Mesendoderm (in vitro differentiated cells): ENCODE results near the gene BSG.
A peak's percentile ranks its signal among the peaks of the same experiment; 100 is the strongest.

Experiments used
- DNase-seq: peaks from one replicate; pipeline ENCODE4 v3.0.0; 2013
- H2AK5ac ChIP-seq: 2 replicates; pipeline ENCODE4 v1.6.1; 2013; ENCODE audit warnings: low read length, inconsistent platforms
- H2BK120ac ChIP-seq: 2 replicates; pipeline ENCODE4 v1.6.1; 2013; ENCODE audit warnings: low read depth, mild to moderate bottlenecking, low read length, moderate library complexity, mixed read lengths
- H2BK15ac ChIP-seq: replicated peaks from 2 replicates; pipeline ENCODE4 v1.6.1; 2013; ENCODE audit warnings: low read depth, mild to moderate bottlenecking, moderate library complexity
- H2BK5ac ChIP-seq: 2 replicates; pipeline ENCODE4 v1.6.1; 2013; ENCODE audit warnings: low read length, inconsistent platforms
- H3K18ac ChIP-seq: 2 replicates; pipeline ENCODE4 v1.6.1; 2013; ENCODE audit warnings: mild to moderate bottlenecking, low read length, mixed read lengths
- H3K23ac ChIP-seq: one replicate; pipeline ENCODE4 v1.6.1; 2013; ENCODE audit warnings: low read length
- H3K27ac ChIP-seq: 2 replicates; pipeline ENCODE4 v1.5.1; 2013; ENCODE audit warnings: low read depth, mild to moderate bottlenecking, inconsistent platforms, low read length, moderate library complexity
- H3K27me3 ChIP-seq: 2 replicates; pipeline ENCODE4 v1.6.1; 2013; ENCODE audit warnings: low read length, control low read depth, mild to moderate bottlenecking, inconsistent platforms; ENCODE audit not compliant: insufficient read depth, poor library complexity
- H3K36me3 ChIP-seq: 2 replicates; pipeline ENCODE4 v1.6.1; 2013; ENCODE audit warnings: low read length, inconsistent platforms; ENCODE audit not compliant: control insufficient read depth, insufficient read depth
- H3K4ac ChIP-seq: one replicate; pipeline ENCODE4 v1.6.1; 2013; ENCODE audit warnings: low read depth, mild to moderate bottlenecking, low read length, moderate library complexity
- H3K4me1 ChIP-seq: 2 replicates; pipeline ENCODE4 v1.6.1; 2013; ENCODE audit warnings: low read depth, low read length, inconsistent platforms; ENCODE audit not compliant: control insufficient read depth
- H3K4me2 ChIP-seq: 2 replicates; pipeline ENCODE4 v1.6.1; 2013; ENCODE audit warnings: low read length
- H3K4me3 ChIP-seq: 2 replicates; pipeline ENCODE4 v1.5.1; 2013; ENCODE audit warnings: mild to moderate bottlenecking, low read length
- H3K56ac ChIP-seq: one replicate; pipeline ENCODE4 v1.6.1; 2013; ENCODE audit warnings: low read length
- H3K79me1 ChIP-seq: 2 replicates; pipeline ENCODE4 v1.6.1; 2013; ENCODE audit warnings: low read length, inconsistent platforms
- H3K79me2 ChIP-seq: 2 replicates; pipeline ENCODE4 v1.6.1; 2013; ENCODE audit warnings: mild to moderate bottlenecking, low read length; ENCODE audit not compliant: control insufficient read depth, insufficient read depth
- H3K9ac ChIP-seq: 2 replicates; pipeline ENCODE4 v1.6.1; 2013; ENCODE audit warnings: low read length, inconsistent platforms
- H4K5ac ChIP-seq: one replicate; pipeline ENCODE4 v1.6.1; 2013; ENCODE audit warnings: low read length
- H4K8ac ChIP-seq: one replicate; pipeline ENCODE4 v1.6.1; 2013; ENCODE audit warnings: low read depth, mild to moderate bottlenecking, control low read depth, low read length, moderate library complexity
- WGBS: extraction: QIAGEN DNeasy Blood & Tissue Kit; methylation state at CpG from one replicate; pipeline ENCODE4 v1.1.7; 2013; ENCODE audit warnings: low lambda C conversion rate, missing lambda C conversion rate; ENCODE audit not compliant: insufficient coverage; ENCODE audit errors: extremely low coverage; 5-methylcytosine and 5-hydroxymethylcytosine counted together

The BSG gene

DNA sequence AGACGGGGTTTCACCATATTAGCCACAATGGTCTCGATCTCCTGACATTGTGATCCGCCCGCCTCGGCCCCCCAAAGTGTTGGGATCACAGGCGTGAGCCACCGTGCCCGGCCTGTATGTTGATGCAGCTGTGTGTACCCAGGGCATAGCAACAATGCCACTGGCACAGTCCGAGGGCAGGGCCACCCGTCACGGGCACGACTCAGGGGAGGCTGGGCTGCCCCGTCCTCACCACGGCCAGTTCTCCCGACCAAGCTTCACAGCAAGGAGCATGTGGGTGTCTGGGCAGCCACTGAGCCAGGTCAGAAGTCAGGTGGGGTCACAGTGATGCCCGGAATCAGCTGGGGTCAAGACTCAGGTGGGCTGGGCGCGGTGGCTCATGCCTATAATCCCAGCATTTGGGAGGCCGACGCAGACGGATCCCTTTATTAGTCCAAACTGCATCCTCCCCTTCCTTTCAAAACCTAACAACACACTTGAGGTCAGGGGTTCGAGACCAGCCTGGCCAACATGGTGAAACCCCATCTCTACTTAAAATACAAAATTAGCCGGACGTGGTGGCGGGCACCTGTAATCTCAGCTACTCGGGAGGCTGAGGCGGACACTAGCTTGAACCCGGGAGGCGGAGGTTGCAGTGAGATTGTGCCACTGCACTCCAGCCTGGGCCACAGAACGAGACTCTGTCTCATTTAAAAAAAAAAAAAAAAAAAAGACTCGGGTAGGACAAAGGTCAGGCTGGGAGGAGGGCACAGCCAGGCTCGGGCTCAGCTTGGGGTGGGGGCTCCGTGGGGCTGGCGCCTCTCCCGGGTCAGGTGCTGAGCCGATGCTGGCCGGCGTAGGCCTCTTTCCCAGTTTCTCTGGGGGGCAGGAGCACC is 42.0 kb upstream of the BSG start:
- no peak overlapping the region for H3K23ac ChIP-seq
- H3K4me1 ChIP-seq = peaks cover 4% of the 10 kb centered on the region
- peak overlapping the region; percentile 90 for H2AK5ac ChIP-seq
- H3K56ac ChIP-seq = peak overlapping the region; percentile 100
- no peak overlapping the region for H2BK120ac ChIP-seq
- H3K4me2 ChIP-seq = peak overlapping the region; percentile 68
- H4K8ac ChIP-seq = no peak overlapping the region
- H2BK5ac ChIP-seq = no peak overlapping the region
- H4K5ac ChIP-seq = no peak overlapping the region
- no peak for DNase-seq
- no peak overlapping the region for H3K4me3 ChIP-seq
- peak overlapping the region; percentile 97 for H3K9ac ChIP-seq
- peaks cover 33% of the 10 kb centered on the region for H3K79me2 ChIP-seq
- H3K18ac ChIP-seq = peak overlapping the region; percentile 62
- H3K79me1 ChIP-seq = peaks cover 15% of the 10 kb centered on the region
- no CpG with 5 or more reads among the region's 38 CpGs for WGBS
- no peaks in the 10 kb centered on the region for H3K36me3 ChIP-seq
- no peak overlapping the region for H3K4ac ChIP-seq
- no peaks in the 10 kb centered on the region for H3K27me3 ChIP-seq
- H2BK15ac ChIP-seq = no peak overlapping the region
- H3K27ac ChIP-seq = peak overlapping the region; percentile 98

DNA sequence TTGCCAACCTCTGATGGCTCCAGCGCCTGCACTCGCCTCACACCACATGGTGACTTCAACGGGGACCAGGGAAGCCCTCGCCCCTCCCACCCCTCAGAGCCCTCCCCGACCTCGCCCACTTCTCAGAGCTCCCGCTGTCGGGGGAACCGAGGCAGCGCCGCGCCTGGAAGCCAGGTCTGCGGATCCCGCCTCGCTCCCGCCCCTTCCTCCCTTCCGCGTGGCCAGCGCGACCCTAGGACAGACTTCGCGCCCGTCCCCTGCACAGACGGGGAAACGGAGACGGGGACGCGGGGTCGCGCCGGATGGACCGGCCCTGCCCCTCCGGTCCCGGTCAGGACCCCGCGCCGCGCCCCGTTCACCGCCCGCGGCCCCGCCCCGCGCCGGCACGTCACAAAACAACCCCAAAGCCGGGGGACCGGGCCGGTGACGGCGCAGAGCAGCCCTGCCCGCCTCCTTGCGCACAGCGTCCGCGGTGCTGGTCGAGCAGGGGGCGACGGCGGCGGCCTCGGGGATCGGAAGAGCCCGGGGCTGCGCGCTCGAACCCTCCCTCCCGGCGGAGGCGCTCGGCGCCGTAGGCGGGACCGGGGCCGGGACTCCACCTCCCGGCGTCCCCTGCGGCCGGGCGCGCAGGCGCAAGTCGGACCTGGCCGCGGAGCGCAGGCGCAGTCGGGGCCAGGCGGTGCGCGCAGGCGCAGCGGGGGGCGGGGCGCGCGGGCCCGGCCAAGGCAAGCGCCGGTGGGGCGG is 41.2 kb upstream of the BSG start:
- Histone ChIP-seq H3K4me3 (peak overlapping the region; percentile 82), H3K79me1 (peaks cover 17% of the 10 kb centered on the region), H3K27me3 (no peaks in the 10 kb centered on the region), H3K4ac (no peak overlapping the region), H4K8ac (no peak overlapping the region), H3K9ac (peak overlapping the region; percentile 97), H2AK5ac (no peak overlapping the region), H4K5ac (no peak overlapping the region), H3K23ac (no peak overlapping the region), H3K18ac (peak overlapping the region; percentile 93), H3K4me1 (peaks cover 4% of the 10 kb centered on the region), H2BK5ac (peak overlapping the region; percentile 84), H3K27ac (peak overlapping the region; percentile 98), H2BK120ac (no peak overlapping the region), H3K36me3 (no peaks in the 10 kb centered on the region), H3K4me2 (peak overlapping the region; percentile 68), H3K79me2 (peaks cover 35% of the 10 kb centered on the region), H3K56ac (peak overlapping the region; percentile 100), H2BK15ac (no peak overlapping the region)
- no CpG with 5 or more reads among the region's 103 CpGs for WGBS
- peak; percentile 93 for DNase-seq

DNA sequence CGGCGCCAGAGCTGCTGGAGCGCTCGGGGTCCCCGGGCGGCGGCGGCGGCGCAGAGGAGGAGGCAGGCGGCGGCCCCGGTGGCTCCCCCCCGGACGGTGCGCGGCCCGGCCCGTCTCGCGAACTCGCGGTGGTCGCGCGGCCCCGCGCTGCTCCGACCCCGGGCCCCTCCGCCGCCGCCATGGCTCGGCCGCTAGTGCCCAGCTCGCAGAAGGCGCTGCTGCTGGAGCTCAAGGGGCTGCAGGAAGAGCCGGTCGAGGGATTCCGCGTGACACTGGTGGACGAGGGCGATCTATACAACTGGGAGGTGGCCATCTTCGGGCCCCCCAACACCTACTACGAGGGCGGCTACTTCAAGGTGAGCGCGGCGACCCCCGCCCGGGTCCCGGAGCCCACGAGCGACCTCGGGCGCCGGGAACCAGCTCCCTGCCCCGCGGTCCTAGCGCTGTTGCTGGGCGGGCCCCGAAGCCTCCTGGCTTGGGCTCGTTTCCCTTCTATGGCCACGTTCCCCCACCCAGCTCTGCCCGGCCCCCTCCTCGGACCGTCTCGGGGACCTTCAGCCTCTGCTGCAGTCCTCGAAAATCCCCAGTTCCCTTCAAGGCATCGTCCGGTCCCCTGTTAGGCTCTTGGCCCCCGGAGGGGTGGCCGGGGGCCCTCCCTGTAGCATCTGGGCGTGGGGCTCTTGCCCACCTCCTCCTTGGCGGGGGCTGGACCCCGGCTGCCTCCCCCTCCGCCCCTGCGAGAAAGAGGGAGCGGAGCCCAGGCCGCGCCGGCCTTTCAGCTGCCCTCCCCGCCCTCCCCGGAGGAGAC is 40.4 kb upstream of the BSG start, which contains the start of gene CDC34:
CDC34 (plus strand) TSS at position 8 of the 808 bp plus-strand sequence; CDS start at position 180, 172 bp downstream.
- peak within 1 kb of the TSS; percentile 97 for H3K9ac ChIP-seq
- H3K27ac ChIP-seq = peak within 1 kb of the TSS; percentile 98
- WGBS = no CpG with 5 or more reads among the region's 84 CpGs
- H3K56ac ChIP-seq = peak within 1 kb of the TSS; percentile 100
- H4K5ac ChIP-seq = no peak within 1 kb of the TSS
- H3K79me1 ChIP-seq = peaks cover 17% of the 10 kb centered on the region
- H3K18ac ChIP-seq = peak within 1 kb of the TSS; percentile 93
- peak within 1 kb of the TSS; percentile 51 for H2AK5ac ChIP-seq
- H4K8ac ChIP-seq = no peak within 1 kb of the TSS
- no peak within 1 kb of the TSS for H2BK120ac ChIP-seq
- H3K4me2 ChIP-seq = peak within 1 kb of the TSS; percentile 95
- no peaks in the 10 kb centered on the region for H3K36me3 ChIP-seq
- peak within 1 kb of the TSS; percentile 93 for H3K4me3 ChIP-seq
- H3K27me3 ChIP-seq = no peaks in the 10 kb centered on the region
- H3K79me2 ChIP-seq = peaks cover 35% of the 10 kb centered on the region
- peak within 1 kb of the TSS; percentile 89 for H3K4ac ChIP-seq
- peak within 1 kb of the TSS; percentile 84 for H2BK5ac ChIP-seq
- H3K4me1 ChIP-seq = peaks cover 4% of the 10 kb centered on the region
- H3K23ac ChIP-seq = peak within 1 kb of the TSS; percentile 89
- H2BK15ac ChIP-seq = no peak within 1 kb of the TSS
- DNase-seq = no peak

GRCh38 chr19:532561-533363 is 39.6 kb upstream of the BSG start:
- Histone ChIP-seq H3K9ac (peak overlapping the region; percentile 94), H3K27ac (peak overlapping the region; percentile 64), H4K8ac (no peak overlapping the region), H3K4me1 (peaks cover 4% of the 10 kb centered on the region), H2BK120ac (no peak overlapping the region), H3K4ac (no peak overlapping the region), H3K23ac (peak overlapping the region; percentile 66), H2AK5ac (no peak overlapping the region), H3K79me2 (peaks cover 35% of the 10 kb centered on the region), H3K4me2 (peak overlapping the region; percentile 95), H3K36me3 (no peaks in the 10 kb centered on the region), H3K18ac (peak overlapping the region; percentile 15), H3K27me3 (no peaks in the 10 kb centered on the region), H3K79me1 (peaks cover 17% of the 10 kb centered on the region), H3K56ac (peak overlapping the region; percentile 93), H3K4me3 (peak overlapping the region; percentile 93), H2BK5ac (no peak overlapping the region), H4K5ac (no peak overlapping the region), H2BK15ac (no peak overlapping the region)
- DNase-seq = peak; percentile 85
- WGBS = no CpG with 5 or more reads among the region's 47 CpGs
